ENCODE results near the gene OR2T3.
"Not testable (repeated sequence)": the region's sequence is repeated elsewhere in the genome, so short reads cannot be mapped to it uniquely, and the experiment has no call there.

Gene OR2T3, protein sequence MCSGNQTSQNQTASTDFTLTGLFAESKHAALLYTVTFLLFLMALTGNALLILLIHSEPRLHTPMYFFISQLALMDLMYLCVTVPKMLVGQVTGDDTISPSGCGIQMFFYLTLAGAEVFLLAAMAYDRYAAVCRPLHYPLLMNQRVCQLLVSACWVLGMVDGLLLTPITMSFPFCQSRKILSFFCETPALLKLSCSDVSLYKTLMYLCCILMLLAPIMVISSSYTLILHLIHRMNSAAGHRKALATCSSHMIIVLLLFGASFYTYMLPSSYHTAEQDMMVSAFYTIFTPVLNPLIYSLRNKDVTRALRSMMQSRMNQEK

DNA sequence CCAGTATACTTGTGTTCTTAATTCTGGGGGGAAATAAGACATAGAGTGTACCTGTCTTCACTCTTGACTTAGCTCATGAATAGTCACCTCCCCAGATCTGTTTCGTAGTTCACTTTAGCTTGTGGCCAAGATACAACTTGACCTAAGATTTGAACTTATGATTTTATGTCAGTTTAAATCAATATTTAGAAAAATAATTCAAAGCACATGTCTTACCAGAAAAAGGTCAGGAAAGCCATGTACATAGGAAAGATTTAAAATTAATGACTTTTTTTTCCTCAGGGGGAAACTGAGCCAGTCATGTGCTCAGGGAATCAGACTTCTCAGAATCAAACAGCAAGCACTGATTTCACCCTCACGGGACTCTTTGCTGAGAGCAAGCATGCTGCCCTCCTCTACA is at the start of gene OR2T3:
Gene OR2T3, plus strand, starts transcription at position 301 of the 400 bp plus-strand sequence. Its CDS starts 0 bp downstream, at position 301.
- not testable (repeated sequence) for DNase-seq

DNA sequence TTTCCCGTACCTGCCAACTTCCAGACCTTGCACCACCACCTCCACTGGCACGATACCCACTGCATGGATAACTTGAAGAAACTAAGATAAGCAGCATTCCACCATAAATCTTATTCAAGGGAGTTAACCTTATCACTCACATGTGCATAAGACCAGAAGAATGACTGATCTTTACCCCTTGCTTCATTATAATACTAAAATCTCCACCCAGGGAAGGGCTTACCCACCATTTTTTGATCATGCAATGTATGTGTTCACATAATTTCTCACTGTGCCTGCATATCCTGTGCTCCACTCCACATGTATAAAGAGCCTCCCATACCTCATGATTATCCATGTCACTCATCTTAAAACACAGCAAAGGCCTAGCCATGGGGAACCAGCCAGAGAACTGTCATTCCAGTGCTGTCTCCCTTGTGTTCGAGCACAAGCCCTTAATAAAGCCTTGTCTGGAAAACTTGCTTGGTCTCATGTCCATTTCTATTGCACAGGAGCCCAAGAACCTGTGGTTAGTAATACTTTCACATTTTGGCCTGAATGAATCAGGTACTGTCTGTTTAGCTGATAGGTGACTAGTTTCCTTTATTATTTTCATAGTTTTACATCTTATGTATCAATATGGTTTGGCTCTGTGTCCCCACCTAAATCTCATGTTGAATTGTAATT is 45.5 kb upstream of the OR2T3 start:
- not testable (repeated sequence) for DNase-seq

DNA sequence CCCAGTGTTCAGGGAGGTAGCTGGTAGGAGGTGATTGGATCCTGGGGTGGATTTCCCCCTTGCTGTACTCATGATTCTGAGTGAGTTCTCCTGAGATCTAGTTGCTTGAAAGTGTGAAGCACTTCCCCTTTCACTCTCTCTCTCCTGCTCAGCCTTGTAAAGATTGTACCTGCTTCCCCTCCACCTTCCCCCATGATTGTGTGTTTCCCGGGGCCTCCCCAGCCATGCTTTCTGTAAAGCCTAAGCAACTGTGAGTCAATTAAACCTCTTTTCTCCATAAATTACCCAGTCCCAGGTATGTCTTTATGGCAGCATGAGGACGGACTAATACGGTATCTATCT is 45.0 kb upstream of the OR2T3 start:
- DNase-seq, result not testable (repeated sequence)

DNA sequence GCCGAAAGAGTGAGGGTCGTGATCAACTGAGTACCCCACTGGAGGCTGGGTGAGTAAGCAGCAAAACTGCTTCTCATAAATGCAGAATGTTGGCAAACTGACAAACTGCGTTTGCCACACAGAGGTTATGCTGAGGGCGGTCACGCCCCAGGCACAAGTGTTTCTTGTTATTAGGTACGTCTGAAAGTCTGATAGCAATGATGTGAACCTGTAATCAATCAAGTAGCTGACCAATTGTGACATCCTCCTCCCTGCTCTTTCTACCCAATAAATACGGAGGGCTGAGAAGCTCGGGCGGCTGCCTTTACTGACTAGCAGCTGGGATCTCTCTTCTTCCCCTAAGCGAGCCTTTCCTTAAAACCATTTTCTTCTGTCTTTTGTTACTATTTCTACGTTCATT is 41.5 kb upstream of the OR2T3 start:
- not testable (repeated sequence) for DNase-seq

DNA sequence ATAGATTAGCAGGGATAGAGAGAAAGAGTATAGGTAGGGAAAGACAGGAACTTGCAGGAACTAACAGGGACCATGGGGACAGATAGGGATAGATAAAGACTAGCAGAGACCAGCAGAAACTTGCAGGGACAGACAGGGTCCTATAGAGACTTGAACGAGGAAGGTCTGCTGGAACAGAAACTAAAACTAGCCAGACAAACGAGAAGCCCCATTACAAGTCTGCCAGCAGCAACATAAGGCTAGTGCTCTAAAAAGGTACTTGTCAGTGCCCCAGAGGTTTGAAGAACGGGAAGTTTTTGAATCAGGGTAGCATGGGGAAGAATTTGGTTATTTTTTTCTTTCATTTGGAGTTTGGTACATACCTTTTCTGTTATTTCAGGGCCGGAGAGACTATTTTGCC is 41.0 kb upstream of the OR2T3 start:
- not testable (repeated sequence) for DNase-seq

DNA sequence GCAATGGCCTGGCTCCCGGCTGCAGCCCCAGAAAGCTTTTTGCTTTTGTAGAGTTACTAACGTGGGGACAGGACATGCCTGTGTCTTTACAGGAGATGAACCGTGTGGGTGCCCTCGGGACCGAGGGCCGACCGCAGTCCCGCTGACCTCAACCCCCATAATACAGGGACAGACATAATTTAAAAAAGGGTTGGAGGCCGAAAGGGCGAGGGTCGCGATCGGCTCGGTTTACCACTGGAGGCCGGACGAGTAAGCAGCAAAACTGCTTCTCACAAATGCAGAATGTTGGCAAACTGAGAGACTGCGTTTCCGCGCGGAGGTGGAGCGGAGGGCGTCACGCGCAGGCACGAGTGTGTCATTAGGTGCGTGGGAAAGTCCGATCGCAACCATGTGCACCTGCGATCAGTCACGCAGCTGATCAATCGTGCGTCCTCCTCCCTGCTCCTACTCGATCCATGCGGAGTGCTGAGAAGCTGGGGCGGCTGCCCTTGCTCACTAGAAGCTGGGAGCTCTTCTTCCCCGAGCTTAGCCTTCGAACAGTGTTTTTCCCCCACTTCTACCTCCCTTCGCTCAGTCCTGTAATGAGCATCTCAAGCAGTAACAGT is 39.2 kb upstream of the OR2T3 start:
- DNase-seq, result not testable (repeated sequence)

DNA sequence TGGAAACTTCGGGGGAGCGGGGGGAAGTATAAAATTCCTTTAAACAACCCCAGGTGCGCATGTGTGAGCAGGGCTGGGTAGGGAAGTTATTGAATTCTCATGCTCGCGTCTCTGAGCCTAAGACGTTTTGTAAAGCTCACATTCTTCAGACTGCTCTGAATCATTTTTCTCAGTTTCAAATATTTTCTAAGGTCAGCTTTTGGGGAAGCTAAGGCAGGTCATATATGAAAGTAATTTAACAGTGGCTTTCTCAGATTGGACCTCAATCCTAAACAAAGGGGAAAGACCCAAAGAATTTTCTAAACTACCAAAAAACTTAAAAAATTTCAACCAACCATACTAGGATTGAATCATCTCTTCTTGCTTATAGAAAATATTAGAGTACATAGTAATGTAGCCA is 38.2 kb upstream of the OR2T3 start:
- not testable (repeated sequence) for DNase-seq

DNA sequence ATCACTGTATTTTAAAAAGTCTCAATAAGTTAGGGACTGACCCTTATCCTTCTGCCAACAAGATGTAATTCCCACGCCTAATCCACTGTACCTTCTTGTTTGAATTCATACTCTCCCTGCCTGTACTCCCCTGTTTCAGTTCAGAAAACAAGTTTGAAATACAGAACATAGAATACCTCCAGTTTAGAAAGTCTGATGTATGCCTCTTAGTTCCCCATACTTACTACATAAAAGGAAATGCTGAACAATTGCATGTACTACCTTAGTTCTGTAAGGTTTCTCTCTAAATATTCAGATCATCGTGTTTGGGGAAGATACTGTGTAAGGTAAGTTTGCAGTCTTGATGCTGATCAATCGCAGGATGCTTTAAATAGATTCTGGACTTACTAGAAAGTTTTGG is 36.8 kb upstream of the OR2T3 start:
- not testable (repeated sequence) for DNase-seq

DNA sequence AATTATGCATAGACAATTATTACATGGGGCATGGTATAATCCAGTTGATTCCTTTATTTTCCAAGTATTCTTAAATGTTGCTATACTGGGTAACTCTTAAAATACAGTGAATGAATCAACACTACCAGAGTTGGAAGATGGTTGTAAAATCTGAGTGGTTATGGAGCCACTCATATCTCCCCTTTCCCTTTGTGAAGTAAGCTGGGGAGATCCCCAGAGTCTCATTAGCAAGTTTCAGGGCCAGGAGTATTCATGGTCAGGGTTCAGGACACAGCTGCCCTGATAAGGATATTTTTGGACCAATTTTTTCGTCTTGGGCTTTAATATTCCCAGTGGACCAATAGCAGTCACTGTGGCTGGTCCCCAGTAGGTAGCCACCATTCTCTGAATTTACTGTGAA is 34.5 kb upstream of the OR2T3 start:
- DNase-seq, result not testable (repeated sequence)

DNA sequence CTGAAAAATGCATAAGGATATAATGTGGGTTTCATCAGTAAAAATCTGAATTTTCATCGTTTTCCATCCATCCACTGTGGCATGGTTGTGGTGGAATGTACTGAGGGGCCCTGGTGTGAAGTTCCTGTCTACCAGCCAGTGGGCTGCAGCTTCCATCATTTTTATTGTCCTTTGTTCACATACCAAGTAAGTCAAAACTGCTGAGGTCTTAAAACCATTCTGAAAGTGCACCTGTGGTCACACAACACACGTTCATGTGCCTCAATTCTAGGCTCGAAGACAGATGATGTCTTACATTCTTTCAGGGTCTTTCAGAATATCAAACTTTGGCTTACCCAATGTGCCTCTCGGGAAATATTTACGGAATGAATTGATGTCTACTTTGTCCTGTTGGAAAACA is 33.9 kb upstream of the OR2T3 start:
- not testable (repeated sequence) for DNase-seq

DNA sequence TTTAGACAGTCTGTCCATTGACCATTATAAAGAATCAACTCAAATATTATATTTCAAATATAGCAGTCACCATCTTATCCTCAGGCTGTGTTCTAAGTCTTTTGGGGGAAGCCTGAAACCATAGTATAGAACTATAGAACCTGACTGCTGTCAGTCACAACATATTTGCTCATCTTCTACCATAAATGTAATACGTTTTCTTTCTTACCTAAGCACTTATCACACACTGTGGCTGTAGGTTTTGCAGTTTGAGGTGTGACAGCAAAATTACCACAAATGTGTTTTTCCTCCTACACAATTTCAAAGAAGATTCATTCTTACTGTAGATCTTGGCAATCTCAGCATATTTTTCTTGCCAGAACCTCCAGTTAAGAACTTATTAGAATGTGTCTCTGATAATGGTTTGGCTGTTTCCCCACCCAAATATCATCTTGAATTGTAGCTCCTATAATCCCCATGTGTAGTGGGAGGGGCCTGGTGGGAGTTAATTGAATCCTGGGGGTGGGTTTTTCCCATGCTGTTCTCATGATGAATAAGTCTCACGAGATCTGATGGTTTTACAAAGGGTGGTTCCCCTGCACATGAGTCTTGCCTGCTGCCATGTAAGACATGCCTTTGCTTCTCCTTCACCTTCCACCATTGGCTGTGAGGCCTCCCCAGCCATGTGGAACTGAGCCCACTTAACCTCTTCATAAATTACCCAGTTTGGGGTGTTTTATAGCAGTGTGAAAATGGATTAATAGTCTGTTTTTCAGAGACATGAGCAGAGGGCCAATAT is 30.5 kb upstream of the OR2T3 start:
- not testable (repeated sequence) for DNase-seq

DNA sequence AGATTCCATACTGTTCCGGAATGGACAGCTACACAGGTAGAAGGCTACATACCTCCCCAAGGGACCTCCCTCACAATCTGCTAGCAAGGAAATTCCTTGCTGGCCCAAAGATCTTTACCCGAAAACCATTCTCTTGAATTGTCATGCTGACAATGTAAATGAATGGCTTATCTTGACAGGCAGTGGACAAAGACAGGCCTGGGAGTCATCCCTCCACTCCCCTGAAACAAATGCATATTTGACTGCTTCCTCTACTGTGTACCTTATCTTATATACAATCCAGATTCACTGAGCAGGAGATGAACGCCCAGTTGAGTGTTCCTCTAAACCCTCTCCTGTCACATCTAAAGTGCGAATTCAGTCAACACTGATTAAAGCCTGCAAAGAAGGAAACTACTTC is 28.5 kb upstream of the OR2T3 start:
- DNase-seq, result not testable (repeated sequence)

DNA sequence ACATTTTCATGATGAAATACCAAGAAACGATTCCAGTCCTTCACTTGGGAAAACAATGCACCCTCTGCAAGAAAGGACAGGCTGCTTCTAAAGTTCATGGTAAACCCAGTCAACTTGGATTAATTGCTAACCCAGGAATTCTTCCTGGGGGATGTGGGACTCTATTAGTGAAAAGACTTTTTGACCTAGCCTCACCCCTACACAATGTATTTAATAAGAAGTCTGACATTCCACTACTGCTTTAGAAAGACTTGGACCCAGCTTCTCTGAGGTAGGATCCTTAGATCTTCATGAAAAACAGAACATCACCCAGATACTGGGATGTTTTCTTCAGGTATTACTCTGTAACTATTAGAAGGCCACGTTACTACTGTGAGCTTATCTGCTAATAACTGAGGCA is 27.8 kb upstream of the OR2T3 start, which contains the start of gene OR2T2:
Gene OR2T2, plus strand, starts transcription at position 239 of the 400 bp plus-strand sequence. CDS start 7,161 bp downstream, outside the sequence.
- not testable (repeated sequence) for DNase-seq

DNA sequence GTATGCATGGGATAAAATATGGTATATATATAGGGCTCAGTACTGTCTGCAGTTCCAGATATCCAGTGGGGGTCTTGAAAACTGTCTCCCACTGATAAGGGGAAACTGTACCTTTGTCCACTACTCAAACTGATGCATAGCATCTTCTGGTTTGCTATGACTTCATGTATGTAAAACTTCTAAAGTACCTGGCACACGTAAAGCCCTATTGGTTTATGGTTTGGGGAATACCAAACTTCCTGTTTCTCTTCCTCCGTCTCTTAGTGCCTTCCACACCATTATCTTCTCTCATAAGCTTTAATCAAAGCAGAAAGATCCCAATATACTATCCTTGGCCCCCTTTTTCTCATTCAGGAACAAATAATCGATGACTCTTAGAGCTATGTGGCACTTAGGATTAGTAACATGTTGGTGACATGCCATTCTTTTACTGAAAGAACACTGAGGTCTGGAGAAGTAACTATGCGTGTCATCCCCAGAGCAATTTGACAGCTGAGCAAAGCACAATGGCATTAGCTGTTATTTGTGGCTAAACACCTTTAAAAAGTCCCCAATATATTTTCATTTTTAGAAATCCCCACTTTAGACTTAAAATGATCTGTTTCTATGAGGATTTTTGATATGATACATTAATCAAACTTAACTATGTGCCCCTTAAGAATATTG is 24.6 kb upstream of the OR2T3 start:
- not testable (repeated sequence) for DNase-seq

DNA sequence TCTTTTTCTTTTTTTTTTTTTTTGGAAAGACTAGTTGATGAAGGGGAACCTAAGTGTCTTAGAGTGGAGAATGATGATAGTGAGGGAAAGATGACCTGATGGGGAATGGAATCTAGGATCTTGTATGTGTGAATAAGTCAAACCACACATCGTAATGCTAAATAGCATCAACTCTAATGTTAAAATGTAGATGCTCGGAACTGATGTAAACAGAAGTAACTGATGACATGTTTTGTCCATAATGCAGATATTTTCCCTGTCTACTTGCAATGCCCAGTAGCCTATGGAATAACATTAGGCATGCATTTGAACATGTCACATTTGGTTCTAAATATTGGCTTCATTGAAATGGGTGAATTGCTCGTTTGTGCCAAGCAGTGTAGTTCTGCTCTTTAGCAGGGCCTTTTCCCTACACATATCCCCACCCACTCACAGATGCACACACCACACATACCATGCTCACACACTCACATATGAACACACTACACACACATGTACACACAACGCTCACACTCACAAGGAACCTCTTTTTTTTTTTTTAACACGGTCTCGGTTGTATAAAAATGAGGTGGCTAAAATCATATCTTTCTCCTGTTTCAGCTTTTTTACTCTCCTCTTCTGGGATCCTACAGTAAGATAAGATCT is 23.2 kb upstream of the OR2T3 start:
- DNase-seq, result not testable (repeated sequence)

DNA sequence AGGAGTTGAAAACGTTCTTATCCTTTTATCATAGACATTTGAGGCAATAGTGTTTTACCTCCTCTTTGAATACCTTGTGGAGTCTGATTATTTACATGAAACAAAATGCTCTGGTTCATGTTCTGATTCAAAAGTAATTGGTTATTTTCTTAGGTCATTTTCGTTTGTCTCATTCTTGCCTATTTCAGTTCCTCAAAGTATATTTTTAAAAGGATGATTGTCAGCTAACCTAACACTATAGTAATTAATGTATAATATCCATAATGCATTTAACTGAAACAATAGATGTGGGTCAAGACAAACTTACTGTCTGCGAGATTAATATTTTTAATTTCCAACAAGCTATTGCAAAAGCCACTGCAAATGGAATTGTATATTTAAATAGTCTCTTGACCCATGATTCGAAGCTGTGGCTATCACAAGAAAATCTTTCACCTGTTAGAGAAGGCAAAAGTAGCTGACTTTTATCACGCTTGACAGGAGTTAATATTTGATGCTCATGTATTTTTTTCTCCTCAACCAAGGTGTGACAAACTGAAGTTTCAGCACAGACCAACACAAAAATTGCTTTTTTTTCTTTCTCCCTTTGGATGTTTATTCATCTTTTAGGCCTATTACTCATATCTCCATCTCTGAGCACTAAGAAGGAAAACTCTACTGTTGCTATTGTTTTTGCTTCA is 22.5 kb upstream of the OR2T3 start:
- not testable (repeated sequence) for DNase-seq

DNA sequence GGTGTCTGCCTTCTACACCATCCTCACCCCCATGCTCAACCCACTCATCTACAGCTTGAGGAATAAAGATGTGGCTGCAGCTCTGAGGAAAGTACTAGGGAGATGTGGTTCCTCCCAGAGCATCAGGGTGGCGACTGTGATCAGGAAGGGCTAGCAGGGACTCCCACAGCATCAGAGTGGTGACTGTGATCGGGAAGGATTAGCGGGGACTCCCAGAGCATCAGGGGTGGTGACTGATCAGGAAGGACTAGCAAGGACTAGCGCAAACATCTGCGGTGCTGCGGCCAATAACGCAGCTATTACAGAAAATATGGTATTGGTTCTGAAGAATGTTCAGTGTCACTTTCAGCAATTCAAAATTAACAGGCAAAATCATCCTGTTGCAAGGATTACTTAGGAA is 19.5 kb upstream of the OR2T3 start:
- DNase-seq, result not testable (repeated sequence)

DNA sequence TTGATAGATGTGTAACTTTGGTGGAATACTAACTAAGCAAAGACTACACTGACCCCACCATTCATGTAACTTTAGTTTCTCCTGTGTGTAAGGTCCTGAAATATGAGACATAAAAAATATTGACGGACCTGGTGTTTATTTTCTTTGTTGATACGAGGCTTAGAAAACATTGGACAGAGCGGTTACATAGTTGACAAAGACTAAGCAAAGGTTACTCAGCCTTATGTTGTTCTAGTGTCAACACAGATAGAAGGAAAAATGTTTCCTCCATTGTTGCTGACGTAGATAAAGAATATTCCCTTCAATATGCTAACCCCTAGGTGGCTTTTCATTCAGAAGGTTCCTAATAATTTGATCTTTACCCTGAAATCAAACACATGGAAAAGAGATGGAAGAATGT is 18.1 kb upstream of the OR2T3 start:
- not testable (repeated sequence) for DNase-seq

DNA sequence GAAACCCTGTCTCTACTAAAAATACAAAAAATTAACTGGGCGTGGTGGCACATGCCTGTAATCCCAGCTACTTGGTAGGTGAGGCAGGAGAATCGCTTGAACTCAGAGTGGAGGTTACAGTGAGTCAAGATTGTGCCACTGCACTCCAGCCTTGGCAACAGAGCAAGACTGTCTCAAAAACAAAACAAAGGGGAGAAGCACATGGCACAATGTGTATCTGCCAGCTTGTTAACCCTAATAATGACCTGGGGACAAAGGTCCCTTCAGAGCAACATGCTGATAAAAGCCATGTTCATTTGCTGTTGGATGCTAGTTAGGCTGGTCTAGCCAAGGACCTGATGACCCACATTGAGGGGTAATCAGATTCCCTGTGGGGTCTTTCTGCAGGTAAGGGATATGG is 16.5 kb upstream of the OR2T3 start:
- not testable (repeated sequence) for DNase-seq

DNA sequence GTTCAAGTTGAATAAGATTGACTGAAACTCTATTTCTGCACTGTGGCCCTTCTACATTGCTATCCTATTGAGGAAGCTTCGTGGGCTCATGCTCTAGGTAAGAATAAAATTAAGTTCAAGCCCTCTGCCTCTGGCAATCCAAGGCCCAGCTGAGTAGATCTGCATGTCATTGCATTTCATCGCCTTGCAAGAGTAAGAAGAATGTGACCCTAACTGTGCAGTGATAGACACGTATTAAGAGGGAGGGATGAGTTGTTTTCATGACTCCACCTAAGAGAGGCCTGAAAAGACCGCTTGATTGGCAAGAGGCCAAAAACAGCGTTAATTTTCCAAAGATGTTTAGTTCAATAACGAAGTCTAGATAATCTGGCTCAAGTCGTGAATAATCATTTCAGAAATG is 14.0 kb upstream of the OR2T3 start:
- not testable (repeated sequence) for DNase-seq

DNA sequence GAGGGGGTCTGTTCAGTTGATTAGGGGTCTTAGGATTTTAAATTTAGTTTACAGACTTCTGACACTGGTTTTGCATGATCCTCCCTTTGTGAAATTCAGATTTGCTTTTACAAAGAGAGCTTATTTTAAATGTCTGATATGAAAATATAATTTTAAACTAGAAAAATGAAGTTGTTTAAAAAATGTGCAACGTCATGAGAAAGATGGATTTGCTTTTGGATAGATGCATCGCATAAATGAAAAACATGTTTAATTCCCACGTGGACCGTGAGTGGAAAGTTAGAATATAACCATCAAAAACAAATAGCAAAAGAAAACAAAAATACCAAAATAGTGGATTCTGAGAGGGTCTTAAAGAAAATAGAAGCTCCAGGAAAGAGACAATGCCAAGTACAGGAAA is 2.0 kb upstream of the OR2T3 start:
- DNase-seq, result no peak
